DMS114 treated with DMSO at 0.1 percent for 48 hours (cell line): ENCODE data around the gene OR5D16.
"Not testable (repeated sequence)": the region's sequence is repeated elsewhere in the genome, so short reads cannot be mapped to it uniquely, and the experiment has no call there.

ENCODE experiments used
- DNase-seq: peaks from one replicate; lab custom pipeline; 2025; ENCODE audit not compliant: unreplicated experiment; lab: John Stamatoyannopoulos, UW

The OR5D16 gene

GRCh38 chr11:55838452-55838851, at the start of gene OR5D16:
OR5D16 (plus strand) TSS chr11:55838752; CDS start chr11:55838752, 0 bp downstream.
- no peak for DNase-seq

- no peak for DNase-seq
These were observed 46.9 kb upstream of the OR5D16 start for GRCh38 chr11:55791606-55792005.

DNA sequence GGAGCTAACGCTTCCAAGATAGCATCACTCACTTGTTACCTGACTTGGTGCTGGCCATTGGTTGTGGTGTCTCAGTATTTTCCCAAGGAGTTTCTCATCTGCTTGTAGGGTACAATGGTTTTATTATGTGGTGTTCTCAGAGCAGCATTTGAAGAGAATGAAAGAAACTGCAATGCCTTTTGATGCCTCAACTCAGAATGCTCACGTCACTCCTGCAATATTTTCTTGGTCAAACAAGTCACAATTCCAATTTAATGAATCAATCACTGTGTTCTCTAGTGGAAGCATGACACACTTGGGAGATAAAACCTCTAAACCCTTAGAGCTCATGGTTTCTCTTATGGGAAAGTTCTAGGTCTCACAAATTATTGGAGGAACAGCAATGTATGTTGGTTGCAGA, 45.2 kb upstream of the OR5D16 start:
- DNase-seq, result no peak

DNA sequence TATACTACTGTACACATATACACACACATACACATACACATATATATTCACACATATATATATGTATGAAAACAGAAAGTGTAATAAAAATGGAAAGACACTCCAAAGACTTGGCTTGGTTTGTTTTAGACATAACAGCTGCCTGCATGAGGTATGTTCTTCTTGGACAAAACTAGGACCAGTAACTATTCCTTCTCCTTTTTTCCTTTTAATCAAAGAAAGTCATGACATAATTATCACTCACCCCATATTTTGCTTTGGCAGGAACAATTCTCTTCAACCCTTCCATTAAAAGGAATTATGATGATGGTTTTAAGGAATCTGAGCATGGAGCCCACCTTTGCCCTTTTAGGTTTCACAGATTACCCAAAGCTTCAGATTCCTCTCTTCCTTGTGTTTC, 43.3 kb upstream of the OR5D16 start, which contains the start of gene OR5D14:
Gene OR5D14, plus strand, starts transcription at position 301 of the 400 bp plus-strand sequence. Its CDS starts 0 bp downstream, at position 301.
- no peak for DNase-seq

GRCh38 chr11:55806248-55806647, 32.3 kb upstream of the OR5D16 start:
- DNase-seq, result no peak

- no peak for DNase-seq
These were observed 27.5 kb upstream of the OR5D16 start, which contains the start of gene OR5L1 for GRCh38 chr11:55811067-55811466. OR5L1 (plus strand) TSS chr11:55811367; CDS start chr11:55811467, 100 bp downstream.

DNA sequence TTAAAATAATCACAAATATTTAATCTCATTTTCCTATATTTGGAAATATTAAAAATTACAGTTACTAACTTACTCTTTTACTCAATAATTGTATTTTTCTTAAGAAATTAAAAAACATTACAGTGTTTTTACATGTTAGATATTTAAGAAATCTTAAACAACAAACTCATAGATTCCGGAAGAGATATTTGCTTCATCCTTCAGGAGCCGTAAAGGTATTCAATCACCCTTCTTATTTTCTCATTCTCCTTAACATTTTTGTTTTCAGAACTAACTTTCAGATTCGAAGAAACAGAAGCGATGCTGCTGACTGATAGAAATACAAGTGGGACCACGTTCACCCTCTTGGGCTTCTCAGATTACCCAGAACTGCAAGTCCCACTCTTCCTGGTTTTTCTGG, 19.2 kb upstream of the OR5D16 start, which contains the start of gene OR5D18:
Gene OR5D18, plus strand, starts transcription at position 301 of the 400 bp plus-strand sequence. Its CDS starts 0 bp downstream, at position 301.
- no peak for DNase-seq

GRCh38 chr11:55826919-55827318, 11.6 kb upstream of the OR5D16 start, which contains the start of gene OR5L2:
OR5L2 (plus strand) TSS chr11:55827219; CDS start chr11:55827219, 0 bp downstream.
- DNase-seq, result no peak

- no peak for DNase-seq
These were observed 8.9 kb downstream of the OR5D16 start for GRCh38 chr11:55847453-55847852.

DNA sequence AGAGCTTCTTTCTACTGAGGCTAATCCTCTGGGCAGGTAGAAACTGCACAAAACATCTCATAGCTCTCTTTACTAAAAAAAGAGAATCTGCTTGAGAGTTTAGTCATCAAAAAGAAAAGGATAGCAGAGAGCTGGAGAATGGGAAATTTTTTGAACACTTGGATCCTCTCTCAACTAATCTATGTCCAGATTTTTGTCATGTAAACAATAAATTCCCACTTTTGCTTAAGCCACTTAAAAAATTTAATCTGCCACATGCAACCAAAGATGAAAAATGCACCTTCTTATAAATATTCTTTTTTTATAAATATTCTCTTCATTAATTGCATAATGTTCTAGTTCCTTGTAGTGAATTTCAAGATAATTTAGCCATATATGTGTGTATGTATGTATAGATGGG, 10.5 kb downstream of the OR5D16 start:
- DNase-seq, result no peak

DNA sequence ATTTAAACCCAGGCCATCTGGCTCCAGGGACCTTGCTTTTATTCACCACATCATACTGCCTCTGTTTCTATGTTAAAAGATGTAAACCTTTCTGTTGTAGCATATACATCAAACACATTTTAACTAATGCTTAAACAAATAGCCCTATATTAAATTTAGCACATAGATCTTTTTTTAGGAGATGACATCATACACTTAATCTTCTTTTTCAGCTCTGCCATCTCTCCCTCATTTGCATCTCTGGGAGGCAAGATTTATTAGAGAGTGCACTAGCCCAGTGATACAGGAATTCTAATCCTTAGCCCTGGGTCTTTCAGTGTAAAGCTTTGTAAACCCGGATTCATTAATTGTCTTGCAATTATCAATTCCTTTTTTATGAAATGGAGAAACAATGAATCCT, 13.6 kb downstream of the OR5D16 start:
- no peak for DNase-seq

DNA sequence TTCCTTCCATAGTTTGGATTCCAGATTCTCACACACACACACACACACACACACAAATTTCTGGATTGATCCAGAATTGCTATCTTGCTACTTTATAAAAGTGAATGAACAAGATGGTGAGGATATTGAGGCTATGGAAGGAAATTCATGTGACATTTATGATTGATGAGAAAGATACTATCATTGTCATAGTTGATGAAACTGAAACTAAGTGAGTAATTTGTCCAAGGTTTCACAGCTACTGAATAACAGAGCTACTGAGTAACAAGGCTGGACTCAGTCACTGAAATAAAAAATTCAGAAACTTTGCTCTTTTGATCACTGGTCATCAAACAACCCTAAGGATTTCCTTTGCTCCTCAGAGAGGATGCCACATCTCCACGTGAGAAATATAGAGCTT, 16.2 kb downstream of the OR5D16 start:
- DNase-seq, result no peak

DNA sequence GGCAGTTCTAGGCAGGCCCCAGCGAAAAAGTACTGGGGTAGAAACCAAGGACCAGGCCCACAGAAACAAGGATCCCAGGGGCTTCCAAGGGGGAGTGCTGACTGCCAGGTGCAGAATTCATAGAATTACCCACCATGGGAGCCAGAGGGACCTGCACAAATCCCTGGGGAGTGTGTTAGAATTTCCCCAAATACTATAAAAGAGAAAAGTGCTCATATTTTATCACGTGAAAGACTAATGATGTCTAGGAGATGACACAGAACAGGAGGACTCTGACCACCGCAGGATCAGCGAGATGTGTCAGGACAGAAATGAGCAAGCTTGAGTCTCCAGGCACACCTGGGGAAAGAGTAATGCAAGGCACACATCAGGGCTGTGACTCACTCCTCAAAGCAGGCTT, 28.8 kb downstream of the OR5D16 start:
- DNase-seq, result not testable (repeated sequence)

GRCh38 chr11:55872731-55873130, 34.2 kb downstream of the OR5D16 start:
- not testable (repeated sequence) for DNase-seq

DNA sequence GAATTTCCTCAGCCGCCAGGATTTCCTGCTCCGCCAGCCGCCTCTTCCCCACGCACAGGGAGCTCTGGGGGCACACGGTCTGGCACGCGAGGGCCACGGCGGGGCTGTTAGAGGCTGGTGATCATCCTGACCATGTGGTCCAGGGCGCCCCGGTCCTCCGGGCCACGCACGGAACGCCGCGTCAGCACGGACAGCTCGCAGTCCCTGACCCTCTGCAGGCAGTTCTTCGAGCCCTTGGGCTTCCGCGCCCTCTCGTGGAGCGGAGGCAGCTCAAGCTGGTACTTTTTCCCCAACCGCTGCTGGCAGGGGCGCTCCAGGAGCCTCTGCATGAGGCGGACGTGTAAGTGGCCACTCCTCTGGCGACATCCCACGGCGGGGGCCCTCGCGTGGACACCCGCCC, 34.6 kb downstream of the OR5D16 start:
- DNase-seq, result not testable (repeated sequence)

- DNase-seq, result not testable (repeated sequence)
These were observed 44.4 kb downstream of the OR5D16 start, which contains the start of gene TRIM51 for GRCh38 chr11:55882997-55883396. TRIM51 (plus strand) TSS chr11:55883297; CDS start chr11:55885429, 2,132 bp downstream.

- DNase-seq, result not testable (repeated sequence)
These were observed 46.4 kb downstream of the OR5D16 start for GRCh38 chr11:55884995-55885394.

DNA sequence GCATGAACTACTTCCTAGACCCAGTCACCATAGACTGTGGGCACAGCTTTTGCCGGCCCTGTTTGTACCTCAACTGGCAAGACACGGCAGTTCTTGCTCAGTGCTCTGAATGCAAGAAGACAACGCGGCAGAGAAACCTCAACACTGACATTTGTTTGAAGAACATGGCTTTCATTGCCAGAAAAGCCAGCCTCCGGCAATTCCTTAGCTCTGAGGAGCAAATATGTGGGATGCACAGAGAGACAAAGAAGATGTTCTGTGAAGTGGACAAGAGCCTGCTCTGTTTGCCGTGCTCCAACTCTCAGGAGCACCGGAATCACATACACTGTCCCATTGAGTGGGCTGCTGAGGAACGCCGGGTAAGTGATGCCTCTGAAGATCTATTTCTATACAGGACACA, 46.9 kb downstream of the OR5D16 start:
- DNase-seq, result not testable (repeated sequence)
